ENCODE measurements around the gene THOP1. TPM values are rescaled to one million over a fixed set of nuclear protein-coding genes. Genes with fewer than 3 reads are reported as not detected.

THOP1 gene
- 10 to 100 TPM; 28.9 to 62.2 (median 41.2) TPM for polyA plus RNA-seq (ENCODE audit: insufficient read length in 4 of 4)

DNA sequence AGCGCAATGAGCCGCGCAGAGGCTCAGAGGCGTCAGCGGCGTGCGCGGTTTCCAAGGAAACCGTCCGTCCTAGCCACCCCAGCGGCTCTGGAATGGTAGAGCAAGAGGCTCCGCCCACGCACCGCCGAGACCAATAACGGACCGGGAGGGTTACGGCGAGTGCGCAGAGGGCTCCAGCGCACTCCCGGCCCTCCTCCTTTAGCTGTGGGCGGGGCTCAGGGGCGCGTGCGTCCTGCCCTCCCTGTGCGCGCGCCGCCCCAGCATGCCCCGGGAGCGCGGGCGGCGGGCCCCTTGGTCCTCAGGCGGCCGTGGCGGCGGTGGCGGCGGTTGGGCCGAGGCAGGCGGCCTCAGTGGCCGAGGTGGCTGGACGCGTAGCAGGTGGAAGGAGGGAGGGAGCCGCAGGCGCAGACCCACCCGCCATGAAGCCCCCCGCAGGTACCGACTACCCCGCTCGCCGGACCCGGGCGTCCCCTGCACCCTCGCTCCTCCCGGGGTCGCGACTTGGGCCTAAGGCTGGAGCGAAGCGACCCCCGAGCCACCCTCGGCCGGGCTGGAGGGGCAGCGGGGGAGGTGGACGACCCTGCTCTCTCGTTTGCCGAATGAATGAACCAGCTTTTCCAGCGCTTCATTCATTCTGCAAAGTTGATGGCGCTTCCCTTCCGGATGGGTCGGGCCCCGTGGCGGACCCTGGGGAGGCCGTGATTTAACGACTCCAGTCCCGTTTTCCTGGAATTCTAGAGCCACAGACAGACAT lies at the start of gene THOP1:
THOP1 (plus strand) TSS at position 260 of the 754 bp plus-strand sequence; CDS start at position 420, 160 bp downstream.
- peak; percentile 95 to 97 (median 96) for DNase-seq (ENCODE audit: low read depth in 4 of 4, low spot score in 3 of 4)

GRCh38 chr19:2736550-2737190 lies 48.6 kb upstream of the THOP1 start:
- no peak for DNase-seq (ENCODE audit: low read depth in 4 of 4, low spot score in 3 of 4)

GRCh38 chr19:2739602-2740313 lies 45.5 kb upstream of the THOP1 start, which contains the start of gene SLC39A3:
Gene SLC39A3, minus strand, starts transcription at chr19:2740017. Its CDS starts 2,760 bp downstream, at chr19:2737257.
- peak; percentile 95 to 98 (median 96) for DNase-seq (ENCODE audit: low read depth in 4 of 4, low spot score in 3 of 4)

- no peak for DNase-seq (ENCODE audit: low read depth in 4 of 4, low spot score in 3 of 4)
Observed at GRCh38 chr19:2740314-2740656, 45.0 kb upstream of the THOP1 start.

DNA sequence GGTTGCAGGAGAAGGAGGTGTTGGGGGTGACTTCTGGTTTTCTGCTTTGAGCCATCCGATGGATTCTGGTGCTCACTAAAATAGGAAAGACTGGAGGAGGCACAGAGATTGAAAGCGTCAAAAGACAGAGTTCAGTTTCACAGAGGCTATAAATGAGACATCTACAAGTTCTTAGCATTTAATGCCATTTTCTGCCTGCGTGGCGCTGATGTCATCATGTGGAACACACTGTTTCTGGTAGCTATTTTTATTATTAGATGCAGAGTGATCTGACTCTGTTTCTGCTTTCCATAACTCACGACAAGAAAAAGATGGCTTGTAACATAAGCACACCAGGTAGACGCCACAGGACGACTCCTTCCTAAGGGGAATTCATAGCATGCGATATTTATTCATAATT lies 42.2 kb upstream of the THOP1 start:
- DNase-seq (ENCODE audit: low read depth in 4 of 4, low spot score in 3 of 4): no peak

DNA sequence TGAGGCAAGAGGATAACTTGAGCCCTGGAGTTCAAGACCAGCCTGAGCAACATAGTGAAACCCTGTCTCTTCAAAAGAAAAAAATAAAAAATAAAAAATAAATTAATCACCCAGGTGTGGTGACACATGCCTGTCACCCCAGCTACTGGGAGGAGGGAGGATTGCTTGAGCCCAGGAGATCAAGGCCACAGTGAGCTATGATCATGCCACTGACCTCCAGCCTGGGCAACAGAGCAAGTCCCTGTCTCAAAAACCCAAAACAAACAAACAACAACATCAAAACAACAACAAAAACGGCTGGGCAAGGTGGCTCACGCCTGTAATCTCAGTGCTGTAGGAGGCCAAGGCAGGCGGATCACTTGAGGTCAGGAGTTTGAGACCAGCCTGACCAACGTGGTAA lies 41.2 kb upstream of the THOP1 start:
- no peak for DNase-seq (ENCODE audit: low read depth in 4 of 4, low spot score in 3 of 4)

DNA sequence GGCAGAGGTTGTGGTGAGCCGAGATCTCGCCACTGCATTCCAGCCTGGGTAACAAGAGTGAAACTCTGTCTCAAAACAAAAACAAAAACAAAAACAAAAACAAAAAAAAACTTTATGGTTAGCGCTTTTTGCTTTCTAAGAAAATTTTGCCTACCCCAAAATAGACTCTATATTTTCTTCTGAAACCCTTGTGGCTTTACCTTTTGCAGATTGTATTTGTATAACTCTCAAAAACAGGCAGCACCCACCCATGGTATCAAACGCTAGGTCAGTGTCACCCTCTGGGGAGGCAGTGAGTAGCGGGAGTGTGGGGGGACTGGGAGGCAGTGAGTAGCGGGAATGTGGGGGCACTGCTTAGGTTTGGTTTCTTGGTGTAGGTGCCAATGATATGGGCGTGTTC lies 38.0 kb upstream of the THOP1 start:
- DNase-seq (ENCODE audit: low read depth in 4 of 4, low spot score in 3 of 4): no peak

DNA sequence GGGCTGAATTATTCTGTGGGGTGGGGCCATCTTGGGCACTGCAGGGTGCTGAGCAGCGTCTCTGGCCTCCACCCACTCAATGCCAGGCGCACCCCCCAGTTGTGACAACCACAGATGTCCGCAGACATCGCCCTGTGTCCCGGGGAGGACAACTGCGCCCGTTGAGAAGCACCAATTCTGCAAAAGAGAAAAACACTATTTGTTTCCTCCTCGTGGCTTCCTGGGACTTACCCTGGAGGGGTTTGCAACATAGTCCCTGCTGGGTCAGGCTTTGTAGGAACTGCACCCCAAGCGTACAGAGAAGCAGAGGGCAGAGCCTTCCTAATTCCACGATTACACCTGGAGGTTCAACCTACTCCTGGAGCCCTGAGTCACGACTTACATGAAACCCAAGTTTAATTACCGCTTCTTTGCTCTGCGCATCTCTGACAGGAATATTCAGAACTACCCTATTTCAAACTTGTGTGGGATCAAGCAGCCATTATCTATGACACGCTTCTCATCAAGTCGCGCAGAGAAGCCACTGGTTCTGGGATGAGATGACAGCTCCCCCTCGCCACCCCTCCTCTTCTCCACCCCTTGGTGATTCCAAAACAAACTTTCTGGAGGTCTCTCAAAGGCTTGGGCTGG lies 34.4 kb upstream of the THOP1 start:
- DNase-seq (ENCODE audit: low read depth in 4 of 4, low spot score in 3 of 4): no peak

GRCh38 chr19:2751438-2751830 lies 33.9 kb upstream of the THOP1 start:
- no peak for DNase-seq (ENCODE audit: low read depth in 4 of 4, low spot score in 3 of 4)

- DNase-seq (ENCODE audit: low read depth in 4 of 4, low spot score in 3 of 4): no peak
Observed at GRCh38 chr19:2754659-2755447, 30.4 kb upstream of the THOP1 start.

DNA sequence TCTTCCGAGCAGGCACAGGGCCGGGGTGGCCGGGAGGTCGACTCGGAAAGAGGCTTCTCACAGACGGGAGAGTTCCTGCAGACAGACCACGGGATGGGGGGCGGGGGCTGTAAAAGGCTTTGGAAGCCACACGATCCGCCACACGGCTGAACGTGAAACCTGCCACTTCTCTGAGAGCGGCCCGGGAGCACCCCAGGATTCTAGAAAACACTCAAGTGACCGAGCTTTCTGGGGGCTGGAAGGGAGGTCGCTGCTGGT lies 29.9 kb upstream of the THOP1 start:
- DNase-seq (ENCODE audit: low read depth in 4 of 4, low spot score in 3 of 4): no peak

GRCh38 chr19:2755811-2756210 lies 29.5 kb upstream of the THOP1 start:
- no peak for DNase-seq (ENCODE audit: low read depth in 4 of 4, low spot score in 3 of 4)

- DNase-seq (ENCODE audit: low read depth in 4 of 4, low spot score in 3 of 4): no peak
Observed at GRCh38 chr19:2756477-2756876, 28.8 kb upstream of the THOP1 start.

- no peak for DNase-seq (ENCODE audit: low read depth in 4 of 4, low spot score in 3 of 4)
Observed at GRCh38 chr19:2756921-2757881, 28.1 kb upstream of the THOP1 start.

- no peak for DNase-seq (ENCODE audit: low read depth in 4 of 4, low spot score in 3 of 4)
Observed at GRCh38 chr19:2758601-2759313, 26.5 kb upstream of the THOP1 start.

DNA sequence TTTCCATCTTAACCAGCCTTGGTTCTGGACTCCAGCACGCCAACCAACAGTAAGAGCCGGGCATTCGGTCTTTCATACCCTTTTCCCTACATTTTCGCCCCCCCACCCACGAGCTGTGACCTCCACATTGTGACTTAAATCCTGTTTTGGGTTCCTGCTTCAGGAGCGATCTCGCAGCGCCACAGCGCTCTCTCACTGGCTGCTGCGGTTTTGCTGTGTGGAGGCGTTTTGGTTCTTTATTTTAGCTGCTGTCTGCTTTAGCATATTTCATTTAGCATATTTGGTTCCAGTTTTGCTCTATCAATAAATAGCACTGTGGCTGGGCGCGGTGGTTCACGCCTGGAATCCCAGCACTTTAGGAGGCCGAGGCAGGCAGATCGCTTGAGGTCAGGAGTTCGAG lies 25.9 kb upstream of the THOP1 start:
- no peak for DNase-seq (ENCODE audit: low read depth in 4 of 4, low spot score in 3 of 4)

DNA sequence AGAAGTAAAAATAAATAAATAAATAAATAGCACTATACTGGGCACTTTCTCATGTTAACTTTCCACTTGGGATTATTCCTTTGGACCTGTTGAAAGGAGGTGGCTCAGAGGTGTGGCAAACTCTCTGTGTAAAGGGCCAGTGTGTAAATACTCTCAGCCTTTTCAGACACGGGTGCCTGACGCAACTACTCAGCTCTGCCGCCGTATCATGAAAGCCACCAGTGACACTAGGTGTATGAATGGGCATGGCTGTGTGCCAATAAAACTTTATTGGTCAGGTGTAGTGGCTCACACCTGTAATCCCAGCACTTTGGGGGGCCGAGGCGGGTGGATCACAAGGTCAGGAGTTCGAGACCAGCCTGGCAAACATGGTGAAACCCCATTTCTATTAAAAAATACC lies 25.3 kb upstream of the THOP1 start:
- no peak for DNase-seq (ENCODE audit: low read depth in 4 of 4, low spot score in 3 of 4)

DNA sequence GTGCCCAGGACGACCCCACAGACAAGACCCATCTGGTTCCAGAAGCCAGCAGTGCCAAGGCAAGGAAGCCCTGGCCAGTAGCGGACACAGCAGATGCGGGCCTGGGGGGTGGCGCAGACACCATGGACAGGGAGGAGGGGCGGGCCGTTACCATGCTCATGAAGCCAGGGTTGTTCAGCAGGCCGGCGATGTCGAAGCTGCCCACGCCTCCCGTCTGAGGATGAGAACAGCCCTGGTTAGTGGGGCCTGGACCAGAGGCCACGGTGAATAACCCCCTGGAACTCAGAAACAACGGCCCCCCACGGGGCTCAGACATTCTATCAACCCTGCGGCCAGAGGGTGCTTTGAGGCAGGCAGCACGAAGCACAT lies 24.0 kb upstream of the THOP1 start:
- no peak for DNase-seq (ENCODE audit: low read depth in 4 of 4, low spot score in 3 of 4)
